OCI-LY7 (cell line): Measurements from ENCODE around the gene ZNF30. TPM values are rescaled to one million over a fixed set of nuclear protein-coding genes. Genes with fewer than 3 reads are reported as not detected.
"Not testable (repeated sequence)": the region's sequence is repeated elsewhere in the genome, so short reads cannot be mapped to it uniquely, and the experiment has no call there.

Source experiments
- BruUV-seq: library from RNA; stranded (reverse); fragments of 400-500 nt; replicated peaks from 2 replicates; lab custom pipeline; 2021; lab: Mats Ljungman, UMichigan
- CTCF ChIA-PET: fragments of 300-600 bp; sonication (Branson Sonifier 250); formaldehyde crosslinking; loops from one replicate; lab custom pipeline; 2022; ENCODE audit warnings: antibody characterized with exemption; ENCODE audit not compliant: unreplicated experiment; lab: Charles Lee
- POLR2A ChIA-PET: fragments of 300-600 bp; sonication (Branson Sonifier 250); formaldehyde crosslinking; loops from one replicate; lab custom pipeline; 2022; ENCODE audit warnings: antibody characterized with exemption; lab: Charles Lee
- DNase-seq: peaks from one replicate; pipeline ENCODE4 v3.0.0-alpha.2; 2015; ENCODE audit warnings: low spot score
- H2AFZ ChIP-seq: fragments of 200-600 bp; sonication (generic), shearing (Covaris generic); 2 replicates; pipeline ENCODE4 v1.6.1; 2014; ENCODE audit warnings: mild to moderate bottlenecking, antibody characterized with exemption, low read length, moderate library complexity
- H3K27ac ChIP-seq: fragments of 200-600 bp; sonication (generic); 2 replicates; pipeline ENCODE4 v1.5.1; 2014; ENCODE audit warnings: mixed run types, low read depth, mild to moderate bottlenecking, moderate library complexity, low read length, inconsistent platforms; ENCODE audit not compliant: poor library complexity, severe bottlenecking
- H3K36me3 ChIP-seq: fragments of 200-600 bp; sonication (generic); 2 replicates; pipeline ENCODE4 v1.6.1; 2014; ENCODE audit warnings: mild to moderate bottlenecking, antibody characterized with exemption, low read length, moderate library complexity, mixed read lengths; ENCODE audit not compliant: insufficient read depth
- H3K4me1 ChIP-seq: fragments of 200-600 bp; sonication (generic); 2 replicates; pipeline ENCODE4 v1.5.1; 2014; ENCODE audit warnings: mild to moderate bottlenecking, low read length; ENCODE audit not compliant: insufficient read depth, poor library complexity, severe bottlenecking
- H3K4me2 ChIP-seq: fragments of 200-600 bp; sonication (generic); 2 replicates; pipeline ENCODE4 v1.6.1; 2014; ENCODE audit warnings: mild to moderate bottlenecking, low read length
- H3K4me3 ChIP-seq: fragments of 200-600 bp; sonication (generic); 2 replicates; pipeline ENCODE4 v1.5.1; 2014; ENCODE audit warnings: mild to moderate bottlenecking, low read depth, low read length; ENCODE audit not compliant: poor library complexity, severe bottlenecking
- H3K79me2 ChIP-seq: fragments of 200-600 bp; sonication (generic); 2 replicates; pipeline ENCODE4 v1.6.1; 2016; ENCODE audit warnings: low read depth, mild to moderate bottlenecking, low read length, moderate library complexity, mixed read lengths; ENCODE audit not compliant: insufficient read depth
- H3K9me2 ChIP-seq: fragments of 200-600 bp; sonication (generic); 2 replicates; pipeline ENCODE4 v1.6.1; 2016; ENCODE audit warnings: mild to moderate bottlenecking, low read length, mixed read lengths; ENCODE audit not compliant: insufficient read depth
- H3K9me3 ChIP-seq: fragments of 200-600 bp; sonication (generic); 2 replicates; pipeline ENCODE4 v1.6.1; 2014; ENCODE audit warnings: mild to moderate bottlenecking, mixed run types, low read length, mixed read lengths
- H4K20me1 ChIP-seq: fragments of 200-600 bp; sonication (generic); 2 replicates; pipeline ENCODE4 v1.6.1; 2014; ENCODE audit warnings: mild to moderate bottlenecking, antibody characterized with exemption, low read length, moderate library complexity, mixed read lengths; ENCODE audit not compliant: insufficient read depth
- EZH2phosphoT487 ChIP-seq: fragments of 200-600 bp; sonication (generic); IDR thresholded peaks from 2 replicates; pipeline ENCODE4 v1.6.1; 2018; ENCODE audit warnings: low read depth, borderline replicate concordance, mild to moderate bottlenecking, mixed run types, antibody characterized with exemption, low read length, moderate library complexity, mixed read lengths
- intact Hi-C: fragments of 100-400 bp; cut with micrococcal nuclease; formaldehyde crosslinking; loops from one replicate; pipeline ENCODE4 v1.10.0; 2022; ENCODE audit not compliant: unreplicated experiment
- total RNA-seq, 2 experiments: library from RNA; depleted of rRNA in 1 of 2; stranded (reverse); fragments of >200 nt in 1 of 2; shearing (Covaris generic) in 1 of 2; gene quantifications; 2 replicates each; pipeline ENCODE4 v1.2.3, GENCODE V29; 2014 to 2022
- TF ChIP-seq, protein P1 (sequence below): fragments of 200-600 bp; sonication (generic); conservative IDR thresholded peaks from 2 replicates; pipeline ENCODE4 v1.5.1; 2014; ENCODE audit warnings: mild to moderate bottlenecking, antibody characterized with exemption, low read length, moderate library complexity, mixed read lengths

The ZNF30 gene
- total RNA-seq, 2 experiments from 2014 or later = not detected

- Histone ChIP-seq H3K4me1 (peaks cover 8% of the 10 kb centered on the region), H3K9me2 (no peaks in the 10 kb centered on the region), H3K36me3 (no peaks in the 10 kb centered on the region), H3K79me2 (peaks cover 9% of the 10 kb centered on the region; the same call in 1 of the 2 replicates), H3K4me2 (no peak overlapping the region), H3K27ac (no peak overlapping the region), H4K20me1 (no peaks in the 10 kb centered on the region), H3K4me3 (no peak overlapping the region), H2AFZ (no peak overlapping the region), H3K9me3 (peaks cover 17% of the 10 kb centered on the region)
- intact Hi-C loops = no loop called here
- ChIA-PET CTCF (no interaction called here), POLR2A (no interaction called here)
- DNase-seq = no peak
- no peak for TF ChIP-seq EZH2phosphoT487
- TF ChIP-seq, protein P1, sequence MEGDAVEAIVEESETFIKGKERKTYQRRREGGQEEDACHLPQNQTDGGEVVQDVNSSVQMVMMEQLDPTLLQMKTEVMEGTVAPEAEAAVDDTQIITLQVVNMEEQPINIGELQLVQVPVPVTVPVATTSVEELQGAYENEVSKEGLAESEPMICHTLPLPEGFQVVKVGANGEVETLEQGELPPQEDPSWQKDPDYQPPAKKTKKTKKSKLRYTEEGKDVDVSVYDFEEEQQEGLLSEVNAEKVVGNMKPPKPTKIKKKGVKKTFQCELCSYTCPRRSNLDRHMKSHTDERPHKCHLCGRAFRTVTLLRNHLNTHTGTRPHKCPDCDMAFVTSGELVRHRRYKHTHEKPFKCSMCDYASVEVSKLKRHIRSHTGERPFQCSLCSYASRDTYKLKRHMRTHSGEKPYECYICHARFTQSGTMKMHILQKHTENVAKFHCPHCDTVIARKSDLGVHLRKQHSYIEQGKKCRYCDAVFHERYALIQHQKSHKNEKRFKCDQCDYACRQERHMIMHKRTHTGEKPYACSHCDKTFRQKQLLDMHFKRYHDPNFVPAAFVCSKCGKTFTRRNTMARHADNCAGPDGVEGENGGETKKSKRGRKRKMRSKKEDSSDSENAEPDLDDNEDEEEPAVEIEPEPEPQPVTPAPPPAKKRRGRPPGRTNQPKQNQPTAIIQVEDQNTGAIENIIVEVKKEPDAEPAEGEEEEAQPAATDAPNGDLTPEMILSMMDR = no peak
- no TSS peak for BruUV-seq
Measured at GRCh38 chr19:34967551-34967950, 40.8 kb downstream of the ZNF30 start.

DNA sequence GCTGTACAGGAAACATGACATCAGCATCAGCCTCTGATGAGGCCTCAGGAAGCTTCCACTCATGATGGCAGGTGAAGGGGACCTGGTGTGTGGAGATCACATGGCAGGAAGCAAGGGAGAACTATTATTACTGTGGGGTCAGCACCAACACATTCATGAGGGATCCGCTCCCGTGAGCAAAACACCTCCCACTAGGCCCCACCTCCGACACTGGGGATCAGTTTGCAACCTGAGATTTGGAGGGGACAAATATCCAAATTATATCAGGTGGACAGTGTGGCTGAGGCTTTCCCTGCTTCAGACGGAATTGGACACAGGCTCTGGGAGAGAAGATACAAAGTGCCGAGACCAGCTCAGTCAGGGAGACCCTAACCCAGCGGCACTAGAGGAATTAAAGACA lies 43.0 kb downstream of the ZNF30 start:
- no peak overlapping the region for H3K4me2 ChIP-seq
- H3K9me2 ChIP-seq = no peaks in the 10 kb centered on the region
- no peaks in the 10 kb centered on the region for H4K20me1 ChIP-seq
- ChIA-PET POLR2A (no interaction called here), CTCF (no interaction called here)
- intact Hi-C loops = no loop called here
- no peak overlapping the region for H3K4me3 ChIP-seq
- H3K9me3 ChIP-seq = peaks cover 17% of the 10 kb centered on the region
- H3K4me1 ChIP-seq = peaks cover 8% of the 10 kb centered on the region
- H3K79me2 ChIP-seq = no peaks in the 10 kb centered on the region
- DNase-seq = no peak
- no peak overlapping the region for H2AFZ ChIP-seq
- no peak for TF ChIP-seq EZH2phosphoT487
- TF ChIP-seq, protein P1 = no peak
- no TSS peak for BruUV-seq
- no peaks in the 10 kb centered on the region for H3K36me3 ChIP-seq
- H3K27ac ChIP-seq = no peak overlapping the region

DNA sequence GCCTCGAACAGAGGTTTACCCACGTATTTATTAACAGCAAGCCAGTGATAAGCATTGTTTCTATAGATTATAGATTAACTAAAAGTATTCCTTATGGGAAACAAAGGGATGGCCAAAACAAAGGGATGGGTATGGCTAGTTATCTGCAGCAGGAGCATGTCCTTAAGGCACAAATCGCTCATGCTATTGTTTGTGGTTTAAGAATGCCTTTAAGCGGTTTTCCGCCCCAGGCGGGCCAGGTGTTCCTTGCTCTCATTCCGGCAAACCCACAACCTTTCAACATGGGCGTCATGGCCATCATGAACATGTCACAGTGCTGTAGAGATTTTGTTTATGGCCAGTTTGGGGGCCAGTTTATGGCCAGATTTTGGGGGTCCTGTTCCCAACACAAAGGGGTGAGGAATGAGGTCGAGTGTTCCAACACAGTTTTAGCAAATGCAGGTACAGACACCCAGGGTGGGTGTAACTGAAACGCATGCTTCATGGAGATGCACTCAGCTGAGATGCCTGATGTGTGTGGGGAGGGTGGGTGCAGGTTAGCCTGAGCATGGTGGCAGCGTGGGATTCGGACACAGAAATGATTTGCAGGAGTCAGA lies 43.6 kb downstream of the ZNF30 start:
- H3K36me3 ChIP-seq, H3K79me2 ChIP-seq, DNase-seq, H3K4me3 ChIP-seq, H3K9me2 ChIP-seq, POLR2A ChIA-PET, H3K27ac ChIP-seq, H3K4me1 ChIP-seq, intact Hi-C loops, H3K4me2 ChIP-seq, CTCF ChIA-PET, BruUV-seq, H4K20me1 ChIP-seq, H2AFZ ChIP-seq: not testable (repeated sequence)
- peaks cover 17% of the 10 kb centered on the region for H3K9me3 ChIP-seq
